Neuronal stem cell (in vitro differentiated cells): ENCODE data around the gene BRPF1.

ENCODE experiments used
- DNase-seq: peaks from one replicate; pipeline ENCODE4 v3.0.0-alpha.2; 2013; ENCODE audit warnings: low spot score
- H2AFZ ChIP-seq: one replicate; pipeline ENCODE4 v1.6.1; 2013; ENCODE audit warnings: mild to moderate bottlenecking, low read length, inconsistent platforms
- H2AK5ac ChIP-seq: 2 replicates; pipeline ENCODE4 v1.6.1; 2013; ENCODE audit warnings: low read depth, mild to moderate bottlenecking, inconsistent platforms, low read length, moderate library complexity, mixed read lengths
- H2BK120ac ChIP-seq: 2 replicates; pipeline ENCODE4 v1.6.1; 2013; ENCODE audit warnings: low read depth, mild to moderate bottlenecking, inconsistent platforms, low read length, moderate library complexity, mixed read lengths
- H2BK12ac ChIP-seq: one replicate; pipeline ENCODE4 v1.6.1; 2013; ENCODE audit warnings: low read length, inconsistent platforms
- H2BK15ac ChIP-seq: 2 replicates; pipeline ENCODE4 v1.6.1; 2013; ENCODE audit warnings: mild to moderate bottlenecking, low read length, inconsistent platforms, mixed read lengths
- H2BK5ac ChIP-seq: one replicate; pipeline ENCODE4 v1.6.1; 2013; ENCODE audit warnings: inconsistent platforms, mild to moderate bottlenecking, low read length, moderate library complexity
- H3K14ac ChIP-seq: one replicate; pipeline ENCODE4 v1.6.1; 2013; ENCODE audit warnings: low read length, inconsistent platforms
- H3K18ac ChIP-seq: 2 replicates; pipeline ENCODE4 v1.6.1; 2013; ENCODE audit warnings: low read length, inconsistent platforms
- H3K23ac ChIP-seq: 2 replicates; pipeline ENCODE4 v1.6.1; 2013; ENCODE audit warnings: low read depth, mild to moderate bottlenecking, mixed read lengths, low read length, inconsistent platforms; ENCODE audit not compliant: poor library complexity
- H3K27ac ChIP-seq: replicated peaks from 3 replicates; pipeline ENCODE4 v1.5.1; 2013; ENCODE audit warnings: low read length, inconsistent platforms
- H3K27me3 ChIP-seq, 3 experiments: 2 replicates each; pipeline ENCODE4 v1.6.1; 2013; ENCODE audit warnings: low read length in 3 of 3, mild to moderate bottlenecking in 2 of 3, inconsistent platforms in 1 of 3, low read depth in 1 of 3, mixed read lengths in 1 of 3, moderate library complexity in 1 of 3; ENCODE audit not compliant: control insufficient read depth in 3 of 3, insufficient read depth in 3 of 3
- H3K36me3 ChIP-seq, 2 donors: replicated peaks in 1 of 2; 2 replicates each; pipeline ENCODE4 v1.6.1; 2013; ENCODE audit warnings: low read length in 2 of 2; ENCODE audit not compliant: control insufficient read depth in 2 of 2, insufficient read depth in 2 of 2
- H3K4ac ChIP-seq: 2 replicates; pipeline ENCODE4 v1.6.1; 2013; ENCODE audit warnings: inconsistent platforms, mild to moderate bottlenecking, low read length, moderate library complexity
- H3K4me1 ChIP-seq, 2 donors: 1 replicate in 1 of 2; 2 replicates in 1 of 2; pipeline ENCODE4 v1.6.1; 2013; ENCODE audit warnings: low read length in 2 of 2, low read depth in 1 of 2; ENCODE audit not compliant: control insufficient read depth in 2 of 2, insufficient read depth in 1 of 2
- H3K4me2 ChIP-seq: one replicate; pipeline ENCODE4 v1.6.1; 2013; ENCODE audit warnings: mild to moderate bottlenecking, low read length, inconsistent platforms; ENCODE audit not compliant: insufficient read depth, poor library complexity, severe bottlenecking
- H3K4me3 ChIP-seq, 2 donors: 2 replicates each; pipeline ENCODE4 v1.5.1; 2013; ENCODE audit warnings: low read length in 2 of 2, mild to moderate bottlenecking in 2 of 2, inconsistent platforms in 1 of 2, moderate library complexity in 1 of 2
- H3K79me1 ChIP-seq: one replicate; pipeline ENCODE4 v1.6.1; 2013; ENCODE audit warnings: low read depth, mild to moderate bottlenecking, inconsistent platforms, low read length, moderate library complexity
- H3K9ac ChIP-seq: one replicate; pipeline ENCODE4 v1.6.1; 2013; ENCODE audit warnings: mild to moderate bottlenecking, low read depth, low read length, inconsistent platforms; ENCODE audit not compliant: poor library complexity
- H3K9me3 ChIP-seq, 2 donors: replicated peaks in 1 of 2; 2 replicates each; pipeline versions ENCODE3 to v1.6.1; 2013; ENCODE audit warnings: low read length in 2 of 2, mild to moderate bottlenecking in 2 of 2, inconsistent platforms in 1 of 2, low read depth in 1 of 2, mixed read lengths in 1 of 2, moderate library complexity in 1 of 2; ENCODE audit not compliant: control insufficient read depth in 2 of 2, insufficient read depth in 1 of 2
- H4K8ac ChIP-seq: one replicate; pipeline ENCODE4 v1.6.1; 2013; ENCODE audit warnings: low read depth, mild to moderate bottlenecking, inconsistent platforms, low read length, moderate library complexity
- H4K91ac ChIP-seq: one replicate; pipeline ENCODE4 v1.6.1; 2013; ENCODE audit warnings: low read length, low read depth, mild to moderate bottlenecking, inconsistent platforms; ENCODE audit not compliant: poor library complexity
- WGBS, 2 donors: extraction: QIAGEN DNeasy Blood & Tissue Kit; methylation state at CpG; one replicate each; pipeline ENCODE4 v1.1.7; 2013; ENCODE audit warnings: missing lambda C conversion rate in 2 of 2, mixed read lengths in 1 of 2; ENCODE audit not compliant: insufficient read length in 2 of 2, insufficient replicate concordance in 1 of 2; ENCODE audit errors: extremely low coverage in 2 of 2; 5-methylcytosine and 5-hydroxymethylcytosine counted together

Gene BRPF1

GRCh38 chr3:9750556-9751411 is 19.2 kb downstream of the BRPF1 start:
- Histone ChIP-seq H3K27ac (no peak overlapping the region), H2BK5ac (no peak overlapping the region), H2BK12ac (no peak overlapping the region)

GRCh38 chr3:9754678-9755077 is 23.1 kb downstream of the BRPF1 start:
- no peak overlapping the region for H3K4ac ChIP-seq
- H3K27me3 ChIP-seq, result no peaks in the 10 kb centered on the region
- H3K79me1 ChIP-seq, result peaks cover 13% of the 10 kb centered on the region
- H3K36me3 ChIP-seq, result peaks cover 45 to 85% of the 10 kb centered on the region in 2 donors
- no peak overlapping the region for H3K18ac ChIP-seq
- no CpG with 5 or more reads among the region's 8 CpGs for WGBS, 2 donors
- no peaks in the 10 kb centered on the region for H3K9me3 ChIP-seq
- H2BK15ac ChIP-seq, result no peak overlapping the region
- no peak overlapping the region for H2BK12ac ChIP-seq
- H3K9ac ChIP-seq, result no peak overlapping the region
- H2AFZ ChIP-seq, result no peak overlapping the region
- H3K4me3 ChIP-seq, result no peak overlapping the region
- no peak overlapping the region for H2BK120ac ChIP-seq
- H3K14ac ChIP-seq, result no peak overlapping the region
- H3K4me2 ChIP-seq, result no peak overlapping the region
- H3K4me1 ChIP-seq, result peaks cover 4 to 6% of the 10 kb centered on the region in 2 donors
- H3K23ac ChIP-seq, result no peak overlapping the region
- no peak for DNase-seq
- no peak overlapping the region for H2BK5ac ChIP-seq
- no peak overlapping the region for H4K91ac ChIP-seq
- no peak overlapping the region for H3K27ac ChIP-seq
- H4K8ac ChIP-seq, result peak overlapping the region; percentile 9
- H2AK5ac ChIP-seq, result no peak overlapping the region

More at GRCh38 chr3:9750556-9751411, 19.2 kb downstream of the BRPF1 start:
- Histone ChIP-seq H3K23ac (peak overlapping the region; percentile 6), H3K4ac (no peak overlapping the region), H4K91ac (no peak overlapping the region), H4K8ac (no peak overlapping the region), H3K9ac (no peak overlapping the region), H3K14ac (no peak overlapping the region), H2BK15ac (no peak overlapping the region), H3K18ac (no peak overlapping the region), H3K4me2 (peak overlapping the region; percentile 90), H3K9me3 (peaks cover 0 to 2% of the 10 kb centered on the region in 2 donors), H2AFZ (peak overlapping the region; percentile 93), H3K79me1 (peaks cover 8% of the 10 kb centered on the region), H2BK120ac (no peak overlapping the region), H3K27me3 (no peaks in the 10 kb centered on the region), H3K36me3 (peaks cover 42 to 79% of the 10 kb centered on the region in 2 donors), H2AK5ac (no peak overlapping the region), H3K4me3 (peak overlapping the region; percentile 55 to 88), H3K4me1 (peaks cover 4 to 8% of the 10 kb centered on the region in 2 donors)
- no peak for DNase-seq
- WGBS, 2 donors, result no CpG with 5 or more reads among the region's 17 CpGs

DNA sequence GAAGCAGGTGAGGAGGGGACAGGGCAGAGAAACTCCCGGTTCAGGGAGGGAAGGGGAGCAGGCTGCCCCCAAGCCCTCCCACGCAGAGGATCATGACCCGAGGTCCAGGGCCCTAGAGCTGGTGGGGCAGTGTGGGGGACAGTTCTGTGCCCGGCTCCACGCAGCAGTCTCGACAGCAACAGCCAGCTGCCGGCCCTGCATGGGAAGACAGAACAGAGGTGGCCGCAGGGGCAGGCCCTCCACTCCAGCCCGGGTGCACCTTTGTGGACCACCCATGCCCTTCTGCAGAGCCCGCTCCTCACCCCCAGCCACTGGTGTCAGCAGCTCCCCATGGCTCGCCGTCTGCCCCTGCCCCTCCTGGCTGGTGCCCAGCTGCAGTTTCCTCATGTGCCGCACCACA is 25.9 kb downstream of the BRPF1 start:
- Histone ChIP-seq H4K91ac (no peak overlapping the region), H3K4ac (no peak overlapping the region)
- no CpG with 5 or more reads among the region's 13 CpGs for WGBS, 2 donors

DNA sequence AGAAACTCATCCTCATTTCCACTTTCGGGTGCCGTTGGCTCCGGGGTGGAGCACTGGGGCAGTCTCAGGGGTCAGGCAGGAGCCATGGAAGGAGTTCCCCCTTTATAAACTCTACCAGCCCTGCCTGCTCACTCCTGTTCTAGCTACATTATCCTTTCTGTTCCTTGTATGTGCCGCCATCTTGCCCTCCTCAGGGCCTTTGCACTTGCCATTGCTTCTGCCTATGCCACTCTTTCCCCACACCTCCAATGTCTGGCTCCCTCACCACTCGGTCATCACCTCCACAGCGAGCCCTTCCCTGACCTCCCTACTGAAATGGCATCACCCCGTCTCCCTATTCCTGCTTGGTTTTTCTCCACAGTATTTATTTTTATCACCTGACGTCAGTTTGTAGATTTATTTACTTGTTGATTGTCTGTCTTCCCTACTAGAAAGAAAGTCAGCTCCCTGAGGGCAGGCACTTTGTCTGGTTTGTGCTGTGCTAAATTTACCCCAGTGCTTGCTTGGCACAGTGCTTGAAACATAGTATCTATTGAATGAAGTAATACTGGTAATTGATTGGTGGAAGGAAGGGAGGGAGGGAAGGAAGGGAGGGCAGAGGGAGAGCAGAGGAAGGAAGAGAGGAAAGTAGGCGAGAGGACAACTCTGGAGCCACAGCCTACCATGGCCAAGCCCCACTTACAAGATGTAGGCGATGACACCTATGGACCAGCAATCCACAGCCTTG is 29.4 kb downstream of the BRPF1 start:
- no peak overlapping the region for H3K9ac ChIP-seq
- H3K36me3 ChIP-seq, result peaks cover 39 to 80% of the 10 kb centered on the region in 2 donors
- H3K4me2 ChIP-seq, result no peak overlapping the region
- no peak overlapping the region for H2BK15ac ChIP-seq
- no peak overlapping the region for H3K14ac ChIP-seq
- no CpG with 5 or more reads among the region's 10 CpGs for WGBS, 2 donors
- H3K23ac ChIP-seq, result no peak overlapping the region
- peaks cover 0 to 2% of the 10 kb centered on the region in 2 donors for H3K4me1 ChIP-seq
- no peaks in the 10 kb centered on the region for H3K27me3 ChIP-seq
- peaks cover 5% of the 10 kb centered on the region for H3K79me1 ChIP-seq
- H3K18ac ChIP-seq, result no peak overlapping the region
- peaks cover 0 to 3% of the 10 kb centered on the region in 2 donors for H3K9me3 ChIP-seq
- H2AK5ac ChIP-seq, result no peak overlapping the region
- no peak overlapping the region for H3K4ac ChIP-seq
- no peak overlapping the region for H2BK5ac ChIP-seq
- H2AFZ ChIP-seq, result no peak overlapping the region
- H3K27ac ChIP-seq, result no peak overlapping the region
- no peak for DNase-seq
- H4K91ac ChIP-seq, result no peak overlapping the region
- no peak overlapping the region for H2BK12ac ChIP-seq
- H4K8ac ChIP-seq, result no peak overlapping the region
- no peak overlapping the region for H3K4me3 ChIP-seq
- no peak overlapping the region for H2BK120ac ChIP-seq

More for the DNA sequence above, 25.9 kb downstream of the BRPF1 start:
- no peak overlapping the region for H3K9ac ChIP-seq
- H3K4me2 ChIP-seq, result no peak overlapping the region
- DNase-seq, result no peak
- H2BK12ac ChIP-seq, result no peak overlapping the region
- no peak overlapping the region for H2BK5ac ChIP-seq
- no peak overlapping the region for H3K27ac ChIP-seq
- no peak overlapping the region for H3K18ac ChIP-seq
- H4K8ac ChIP-seq, result peak overlapping the region; percentile 43
- H3K79me1 ChIP-seq, result peaks cover 6% of the 10 kb centered on the region
- H3K36me3 ChIP-seq, result peaks cover 39 to 89% of the 10 kb centered on the region in 2 donors
- no peaks in the 10 kb centered on the region for H3K4me1 ChIP-seq
- H3K4me3 ChIP-seq, result no peak overlapping the region
- no peak overlapping the region for H3K23ac ChIP-seq
- H3K9me3 ChIP-seq, result peaks cover 0 to 2% of the 10 kb centered on the region in 2 donors
- no peak overlapping the region for H3K14ac ChIP-seq
- H2BK120ac ChIP-seq, result no peak overlapping the region
- H2AK5ac ChIP-seq, result no peak overlapping the region
- H2AFZ ChIP-seq, result no peak overlapping the region
- no peaks in the 10 kb centered on the region for H3K27me3 ChIP-seq
- H2BK15ac ChIP-seq, result no peak overlapping the region
